ENCODE data around the gene ADRM1.

The ADRM1 gene

GRCh38 chr20:62347445-62347844 is 44.6 kb downstream of the ADRM1 start:
- Mint-ChIP-seq H3K36me3 (ENCODE audit: low read depth) (peaks cover 41% of the 10 kb centered on the region), H3K27me3 (ENCODE audit: low read depth) (peaks cover 3% of the 10 kb centered on the region), H3K9me3 (peaks cover 8% of the 10 kb centered on the region), H3K4me1 (no peaks in the 10 kb centered on the region), H3K4me3 (no peak overlapping the region), H3K27ac (no peak overlapping the region)
- TF ChIP-seq CTCF (IDR thresholded peaks at IDR 0.05; ENCODE audit: unreplicated experiment in 3 of 3) = no peak

GRCh38 chr20:62348604-62349003 is 45.8 kb downstream of the ADRM1 start:
- Mint-ChIP-seq H3K9me3 (peaks cover 8% of the 10 kb centered on the region), H3K27me3 (ENCODE audit: low read depth) (peaks cover 3% of the 10 kb centered on the region), H3K4me3 (no peak overlapping the region), H3K36me3 (ENCODE audit: low read depth) (peaks cover 34% of the 10 kb centered on the region), H3K27ac (peak overlapping the region in 2 of 3 experiments; percentile 4 to 50), H3K4me1 (no peaks in the 10 kb centered on the region)
- no peak for TF ChIP-seq CTCF (IDR thresholded peaks at IDR 0.05; ENCODE audit: unreplicated experiment in 3 of 3)

GRCh38 chr20:62349556-62350097 is 46.8 kb downstream of the ADRM1 start:
- Mint-ChIP-seq H3K27ac (no peak overlapping the region), H3K27me3 (ENCODE audit: low read depth) (peaks cover 3% of the 10 kb centered on the region), H3K36me3 (ENCODE audit: low read depth) (peaks cover 28% of the 10 kb centered on the region), H3K4me1 (no peaks in the 10 kb centered on the region), H3K4me3 (no peak overlapping the region), H3K9me3 (peaks cover 8% of the 10 kb centered on the region)
- TF ChIP-seq CTCF (IDR thresholded peaks at IDR 0.05; ENCODE audit: unreplicated experiment in 3 of 3) = no peak

- H3K36me3 Mint-ChIP-seq (ENCODE audit: low read depth) = peaks cover 25% of the 10 kb centered on the region
- no peak overlapping the region for H3K27ac Mint-ChIP-seq
Measured at GRCh38 chr20:62350098-62350628, 47.4 kb downstream of the ADRM1 start.

GRCh38 chr20:62350629-62351422 is 48.0 kb downstream of the ADRM1 start:
- TF ChIP-seq CTCF (IDR thresholded peaks at IDR 0.05; ENCODE audit: unreplicated experiment in 3 of 3) = no peak
- H3K27ac Mint-ChIP-seq = no peak overlapping the region
- peaks cover 8% of the 10 kb centered on the region for H3K9me3 Mint-ChIP-seq
- peaks cover 3% of the 10 kb centered on the region for H3K27me3 Mint-ChIP-seq (ENCODE audit: low read depth)
- H3K36me3 Mint-ChIP-seq (ENCODE audit: low read depth) = peaks cover 25% of the 10 kb centered on the region
- H3K4me3 Mint-ChIP-seq = no peak overlapping the region
- H3K4me1 Mint-ChIP-seq = peaks cover 2% of the 10 kb centered on the region

More at GRCh38 chr20:62350098-62350628, 47.4 kb downstream of the ADRM1 start:
- Mint-ChIP-seq H3K4me1 (no peaks in the 10 kb centered on the region), H3K27me3 (ENCODE audit: low read depth) (peaks cover 3% of the 10 kb centered on the region), H3K9me3 (peaks cover 8% of the 10 kb centered on the region), H3K4me3 (no peak overlapping the region)
- no peak for TF ChIP-seq CTCF (IDR thresholded peaks at IDR 0.05; ENCODE audit: unreplicated experiment in 3 of 3)

All from nephron (organoid).